ENCODE data around the gene TFAP2E.

Gene TFAP2E

GRCh38 chr1:35557611-35558373 is 15.3 kb upstream of the TFAP2E start, which contains the start of gene NCDN:
Gene NCDN (plus strand): TSS chr1:35557799. CDS start chr1:35558191, 392 bp downstream.
- FAIRE-seq: peak; percentile 3

- no peak for FAIRE-seq
Observed at GRCh38 chr1:35558374-35559316, 14.5 kb upstream of the TFAP2E start.

GRCh38 chr1:35559317-35559944 is 13.7 kb upstream of the TFAP2E start:
- FAIRE-seq: no peak

- no peak for FAIRE-seq
Observed at GRCh38 chr1:35560256-35561225, 12.6 kb upstream of the TFAP2E start.

GRCh38 chr1:35561297-35561971 is 11.7 kb upstream of the TFAP2E start:
- FAIRE-seq: no peak

GRCh38 chr1:35561972-35562680 is 11.0 kb upstream of the TFAP2E start:
- no peak for FAIRE-seq

- FAIRE-seq: no peak
Observed at GRCh38 chr1:35563166-35563565, 9.9 kb upstream of the TFAP2E start.

GRCh38 chr1:35564037-35564883 is 8.9 kb upstream of the TFAP2E start:
- FAIRE-seq: no peak

GRCh38 chr1:35564884-35565741 is 8.0 kb upstream of the TFAP2E start:
- FAIRE-seq: no peak

GRCh38 chr1:35565742-35566133 is 7.4 kb upstream of the TFAP2E start:
- no peak for FAIRE-seq

GRCh38 chr1:35567947-35568558 is 5.1 kb upstream of the TFAP2E start:
- FAIRE-seq: no peak

GRCh38 chr1:35568975-35569395 is 4.1 kb upstream of the TFAP2E start:
- FAIRE-seq: peak; percentile 77

- no peak for FAIRE-seq
Observed at GRCh38 chr1:35569936-35570335, 3.2 kb upstream of the TFAP2E start.

GRCh38 chr1:35570589-35571137 is 2.5 kb upstream of the TFAP2E start:
- FAIRE-seq: no peak

- no peak for FAIRE-seq
Observed at GRCh38 chr1:35571263-35571662, 1.9 kb upstream of the TFAP2E start.

GRCh38 chr1:35572296-35572695 is 818 bp upstream of the TFAP2E start:
- FAIRE-seq: no peak

GRCh38 chr1:35574125-35574654 is 1.1 kb downstream of the TFAP2E start:
- FAIRE-seq: no peak

All from TTC549 (cell line).